Activated T-cell treated with anti-CD3 and anti-CD28 coated beads for 1 hour (primary cell): ENCODE measurements around the gene ATP2B2.

Experiments used
- DNase-seq: peaks from one replicate; pipeline ENCODE4 v3.0.0-alpha.2; 2020; ENCODE audit warnings: low read depth

The ATP2B2 gene

GRCh38 chr3:10341901-10342398 lies 163.4 kb downstream of the ATP2B2 start:
- DNase-seq = no peak

GRCh38 chr3:10340476-10340875 lies 164.9 kb downstream of the ATP2B2 start:
- no peak for DNase-seq

- no peak for DNase-seq
Measured at GRCh38 chr3:10340046-10340445, 165.3 kb downstream of the ATP2B2 start.

GRCh38 chr3:10339376-10339955 lies 165.9 kb downstream of the ATP2B2 start:
- DNase-seq = no peak

- no peak for DNase-seq
Measured at GRCh38 chr3:10338591-10339353, 166.6 kb downstream of the ATP2B2 start.

GRCh38 chr3:10338164-10338470 lies 167.3 kb downstream of the ATP2B2 start:
- DNase-seq = no peak

- DNase-seq = no peak
Measured at GRCh38 chr3:10337323-10338163, 167.8 kb downstream of the ATP2B2 start.

GRCh38 chr3:10336761-10337160 lies 168.6 kb downstream of the ATP2B2 start:
- DNase-seq = no peak

- DNase-seq = no peak
Measured at GRCh38 chr3:10335871-10336622, 169.3 kb downstream of the ATP2B2 start.

GRCh38 chr3:10335190-10335738 lies 170.1 kb downstream of the ATP2B2 start:
- DNase-seq = no peak

- no peak for DNase-seq
Measured at GRCh38 chr3:10334459-10334858, 170.9 kb downstream of the ATP2B2 start.

GRCh38 chr3:10334042-10334441 lies 171.3 kb downstream of the ATP2B2 start:
- no peak for DNase-seq

GRCh38 chr3:10333349-10333650 lies 172.1 kb downstream of the ATP2B2 start:
- DNase-seq = no peak

GRCh38 chr3:10332481-10333348 lies 172.7 kb downstream of the ATP2B2 start:
- no peak for DNase-seq

- no peak for DNase-seq
Measured at GRCh38 chr3:10331320-10331719, 174.1 kb downstream of the ATP2B2 start.

GRCh38 chr3:10330319-10330718 lies 175.1 kb downstream of the ATP2B2 start:
- DNase-seq = no peak

GRCh38 chr3:10329495-10330015 lies 175.8 kb downstream of the ATP2B2 start:
- no peak for DNase-seq

- DNase-seq = no peak
Measured at GRCh38 chr3:10328460-10329071, 176.8 kb downstream of the ATP2B2 start.

- no peak for DNase-seq
Measured at GRCh38 chr3:10327592-10327991, 177.8 kb downstream of the ATP2B2 start.

GRCh38 chr3:10322352-10322710 lies 183.1 kb downstream of the ATP2B2 start:
- DNase-seq = no peak
